OCI-LY3 (cell line): Measurements from ENCODE around the gene SGSH.

ENCODE experiments used
- H2AFZ ChIP-seq: fragments of 200-600, 300-600 bp; shearing (Covaris generic); 2 replicates; pipeline ENCODE4 v1.6.0; 2014; ENCODE audit warnings: antibody characterized with exemption, low read depth, low read length
- H3K27ac ChIP-seq: fragments of 200-600, 300-600 bp; sonication (generic); 2 replicates; pipeline ENCODE4 v1.5.1; 2014; ENCODE audit warnings: mild to moderate bottlenecking, low read length, moderate library complexity, mixed read lengths
- H3K27me3 ChIP-seq: fragments of 200-600, 300-600 bp; sonication (generic); 2 replicates; pipeline ENCODE4 v1.6.1; 2014; ENCODE audit warnings: low read depth, low read length, mixed read lengths
- H3K36me3 ChIP-seq: fragments of 200-600, 300-600 bp; sonication (generic); replicated peaks from 2 replicates; pipeline ENCODE3; 2014; ENCODE audit warnings: low read depth, low read length, mixed read lengths
- H3K4me1 ChIP-seq: fragments of 300-600, 200-600 bp; sonication (generic); 2 replicates; pipeline ENCODE4 v1.6.1; 2014; ENCODE audit warnings: low read length, mixed read lengths
- H3K4me2 ChIP-seq: fragments of 200-600, 300-600 bp; sonication (generic); 2 replicates; pipeline ENCODE4 v1.6.1; 2014; ENCODE audit warnings: low read length, mixed read lengths
- H3K4me3 ChIP-seq: fragments of 300-600, 200-600 bp; sonication (generic); 2 replicates; pipeline ENCODE4 v1.5.1; 2014; ENCODE audit warnings: antibody characterized with exemption, mild to moderate bottlenecking, low read length, moderate library complexity
- H3K79me2 ChIP-seq: fragments of 300-600, 200-600 bp; shearing (Covaris generic); 2 replicates; pipeline ENCODE4 v1.6.1; 2014; ENCODE audit warnings: mild to moderate bottlenecking, low read length, mixed read lengths
- H3K9ac ChIP-seq: fragments of 300-600, 200-600 bp; shearing (Covaris generic); 2 replicates; pipeline ENCODE4 v1.6.0; 2014; ENCODE audit warnings: mild to moderate bottlenecking, low read length, moderate library complexity
- H3K9me3 ChIP-seq: fragments of 200-600, 300-600 bp; shearing (Covaris generic); 2 replicates; pipeline ENCODE4 v1.6.1; 2014; ENCODE audit warnings: low read length, mixed read lengths; ENCODE audit not compliant: insufficient read depth
- H4K20me1 ChIP-seq: fragments of 200-600, 300-600 bp; sonication (generic); 2 replicates; pipeline ENCODE4 v1.6.1; 2016; ENCODE audit warnings: low read length, mixed read lengths; ENCODE audit not compliant: insufficient read depth
- CTCF ChIP-seq: fragments of 200-600, 300-600 bp; sonication (generic); IDR thresholded peaks from 2 replicates; pipeline ENCODE4 v1.5.1; 2014; ENCODE audit warnings: antibody characterized with exemption, low read length, low read depth
- EZH2phosphoT487 ChIP-seq: fragments of 200-600 bp; shearing (Covaris generic); IDR thresholded peaks from 2 replicates; pipeline ENCODE4 v1.6.1; 2018; ENCODE audit warnings: antibody characterized with exemption, mixed run types, low read depth

SGSH gene

DNA sequence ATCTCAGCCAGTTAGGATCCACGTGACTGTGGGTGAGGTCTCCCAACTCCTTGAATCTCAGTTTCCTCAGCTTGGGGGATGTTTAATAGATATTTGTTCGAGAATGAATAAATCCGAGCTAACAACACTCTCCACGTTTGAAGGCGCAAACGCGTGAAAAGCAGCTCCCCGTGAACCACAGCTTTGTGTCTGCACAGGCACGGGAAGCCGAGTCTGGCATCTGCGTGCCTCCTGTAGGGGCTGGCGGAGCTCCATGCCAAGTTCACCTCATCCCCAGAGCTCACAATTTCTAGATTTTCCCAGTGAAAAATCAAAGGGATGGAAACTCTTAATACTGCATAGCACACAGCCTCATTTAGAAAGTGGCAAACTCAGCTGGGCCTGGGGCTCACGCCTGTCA lies 14.3 kb downstream of the SGSH start:
- H3K9ac ChIP-seq: no peak overlapping the region
- no peak overlapping the region for H3K4me2 ChIP-seq
- H3K27me3 ChIP-seq: no peaks in the 10 kb centered on the region
- no peak overlapping the region for H2AFZ ChIP-seq
- no peak overlapping the region for H3K27ac ChIP-seq
- H3K4me3 ChIP-seq: no peak overlapping the region
- TF ChIP-seq EZH2phosphoT487 (no peak), CTCF (no peak)
- peaks cover 5% of the 10 kb centered on the region for H3K36me3 ChIP-seq
- H3K79me2 ChIP-seq: no peaks in the 10 kb centered on the region
- no peaks in the 10 kb centered on the region for H3K9me3 ChIP-seq
- H4K20me1 ChIP-seq: no peaks in the 10 kb centered on the region
- no peaks in the 10 kb centered on the region for H3K4me1 ChIP-seq

DNA sequence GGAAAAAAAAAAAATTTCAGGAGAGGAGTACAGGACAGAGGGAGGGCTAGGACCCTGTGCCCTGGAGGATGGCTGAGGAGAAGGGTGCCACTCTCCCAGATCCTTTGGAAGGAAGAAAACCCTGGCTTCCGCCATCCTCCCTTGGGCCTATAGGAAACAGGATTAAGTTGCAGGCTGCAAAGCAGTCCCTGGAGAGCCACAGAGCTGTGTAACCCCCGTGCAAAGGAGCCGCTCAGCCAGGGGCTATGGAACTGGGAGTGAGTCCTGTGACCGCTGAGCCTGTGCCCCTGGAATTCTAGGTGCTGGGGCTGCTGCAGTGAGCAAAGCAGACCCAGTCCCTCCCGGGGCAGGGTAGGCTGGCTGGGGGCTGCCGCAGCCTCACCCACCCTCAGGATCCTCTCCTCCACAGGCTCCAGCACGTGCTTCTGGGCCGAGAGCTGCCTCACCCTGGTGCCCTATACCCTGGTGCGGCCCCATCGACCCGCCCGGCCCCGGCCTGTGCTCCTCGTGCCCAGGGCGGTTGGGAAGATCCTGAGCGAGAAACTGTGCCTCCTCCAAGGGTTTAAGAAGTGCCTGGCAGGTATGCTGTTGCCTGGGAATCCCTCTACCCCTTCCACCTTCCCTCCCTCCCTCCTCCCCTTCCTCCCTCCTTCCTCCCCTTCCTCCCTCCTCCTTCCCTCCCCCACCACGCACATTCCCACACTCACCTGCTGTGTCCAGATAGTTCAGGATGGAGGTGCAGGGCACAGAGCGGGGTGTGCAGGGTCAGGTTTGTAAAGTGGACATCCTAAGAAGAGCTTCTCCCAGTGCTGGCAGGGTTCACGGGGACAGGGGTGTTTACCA lies 15.3 kb downstream of the SGSH start:
- Histone ChIP-seq H3K27me3 (no peaks in the 10 kb centered on the region), H2AFZ (no peak overlapping the region), H4K20me1 (no peaks in the 10 kb centered on the region), H3K4me1 (no peaks in the 10 kb centered on the region), H3K9me3 (no peaks in the 10 kb centered on the region), H3K27ac (no peak overlapping the region), H3K4me2 (no peak overlapping the region), H3K36me3 (peaks cover 2% of the 10 kb centered on the region), H3K4me3 (no peak overlapping the region), H3K9ac (no peak overlapping the region), H3K79me2 (no peaks in the 10 kb centered on the region)
- no peak for TF ChIP-seq CTCF
- no peak for TF ChIP-seq EZH2phosphoT487

DNA sequence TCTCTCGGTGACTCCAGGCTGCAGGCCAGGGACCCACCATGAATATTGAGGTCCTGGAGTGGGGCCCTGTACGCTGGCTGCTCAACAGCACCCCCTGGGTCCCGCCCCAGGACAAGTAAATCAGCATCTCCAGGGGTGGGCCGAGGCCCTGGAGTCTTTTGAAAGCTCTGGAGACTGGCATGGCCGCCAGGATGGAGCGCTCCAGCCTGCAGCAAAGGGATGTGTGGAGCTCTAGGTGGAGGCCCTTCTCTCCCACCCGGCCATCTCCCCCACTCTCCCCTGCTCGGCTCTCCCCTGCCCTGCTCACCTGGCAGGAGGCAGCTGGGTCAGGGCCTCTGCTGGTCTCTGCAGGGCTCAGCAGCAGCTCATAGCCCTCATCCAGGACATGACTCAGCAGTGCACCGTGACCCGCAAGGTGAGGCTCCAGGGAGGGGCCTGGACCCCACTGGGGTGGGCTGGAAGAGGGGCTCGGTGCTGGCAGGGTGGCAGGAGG lies 16.6 kb downstream of the SGSH start:
- Histone ChIP-seq H2AFZ (no peak overlapping the region), H3K27me3 (no peaks in the 10 kb centered on the region), H3K27ac (no peak overlapping the region), H4K20me1 (no peaks in the 10 kb centered on the region), H3K4me1 (no peaks in the 10 kb centered on the region), H3K4me2 (no peak overlapping the region), H3K36me3 (no peaks in the 10 kb centered on the region), H3K9ac (no peak overlapping the region), H3K79me2 (no peaks in the 10 kb centered on the region), H3K9me3 (no peaks in the 10 kb centered on the region), H3K4me3 (no peak overlapping the region)
- TF ChIP-seq EZH2phosphoT487 (no peak), CTCF (no peak)

- Histone ChIP-seq H3K4me3 (no peak overlapping the region), H3K9ac (no peak overlapping the region)
Observed at GRCh38 chr17:80202197-80202596, 17.9 kb downstream of the SGSH start.

More at GRCh38 chr17:80202197-80202596, 17.9 kb downstream of the SGSH start:
- H3K4me1 ChIP-seq: no peaks in the 10 kb centered on the region
- H4K20me1 ChIP-seq: no peaks in the 10 kb centered on the region
- H3K27me3 ChIP-seq: no peaks in the 10 kb centered on the region
- TF ChIP-seq EZH2phosphoT487 (no peak), CTCF (no peak)
- H3K9me3 ChIP-seq: no peaks in the 10 kb centered on the region
- no peak overlapping the region for H2AFZ ChIP-seq
- no peaks in the 10 kb centered on the region for H3K36me3 ChIP-seq
- no peaks in the 10 kb centered on the region for H3K79me2 ChIP-seq
- H3K4me2 ChIP-seq: no peak overlapping the region
- no peak overlapping the region for H3K27ac ChIP-seq
